Common myeloid progenitor, CD34-positive (primary cell): ENCODE measurements around the gene OTOF.

Source experiments
- CTCF ChIA-PET: fragments of 350-600 bp; sonication (Branson Sonifier 250); formaldehyde crosslinking; loops from one replicate; lab custom pipeline; 2021; ENCODE audit warnings: antibody characterized with exemption; lab: Charles Lee
- POLR2A ChIA-PET: fragments of 350-600 bp; sonication (Branson Sonifier 250); formaldehyde crosslinking; loops from one replicate; lab custom pipeline; 2021; ENCODE audit warnings: antibody characterized with exemption; lab: Charles Lee
- DNase-seq, 3 donors: peaks; one replicate each; pipeline versions ENCODE4 v3.0.0 to v3.0.0-alpha.2; 2013
- H3K27ac ChIP-seq, 2 experiments: 1 replicate in 1 of 2; 2 replicates in 1 of 2; pipeline ENCODE4 v1.7.0; 2013; ENCODE audit warnings: inconsistent platforms in 2 of 2, low read length in 2 of 2, mild to moderate bottlenecking in 2 of 2, low read depth in 1 of 2, moderate library complexity in 1 of 2; ENCODE audit not compliant: severe bottlenecking in 2 of 2, insufficient read depth in 1 of 2, poor library complexity in 1 of 2
- H3K27me3 ChIP-seq, 5 experiments: replicated peaks in 2 of 5; 1 replicate in 3 of 5; 2 replicates in 2 of 5; pipeline versions ENCODE4 v1.6.1 to v1.7.0; 2013; ENCODE audit warnings: low read length in 4 of 5, mild to moderate bottlenecking in 2 of 5, moderate library complexity in 2 of 5, inconsistent platforms in 1 of 5; ENCODE audit not compliant: insufficient read depth in 5 of 5, control insufficient read depth in 4 of 5
- H3K36me3 ChIP-seq, 4 experiments: 1 replicate in 2 of 4; 2 replicates in 2 of 4; pipeline versions ENCODE4 v1.6.1 to v1.7.0; 2013; ENCODE audit warnings: low read length in 3 of 4, control low read depth in 1 of 4, mild to moderate bottlenecking in 1 of 4; ENCODE audit not compliant: control insufficient read depth in 4 of 4, insufficient read depth in 4 of 4
- H3K4me1 ChIP-seq, 4 experiments: 1 replicate in 3 of 4; 2 replicates in 1 of 4; pipeline versions ENCODE4 v1.6.1 to v1.7.1; 2013; ENCODE audit warnings: low read length in 3 of 4, mild to moderate bottlenecking in 3 of 4, control low read depth in 1 of 4, inconsistent platforms in 1 of 4, moderate library complexity in 1 of 4; ENCODE audit not compliant: control insufficient read depth in 4 of 4, insufficient read depth in 4 of 4; ENCODE audit errors: control extremely low read depth in 1 of 4
- H3K4me3 ChIP-seq, 7 experiments: 1 replicate in 4 of 7; 2 replicates in 3 of 7; pipeline versions ENCODE4 v1.5.1 to v1.7.0; 2013; ENCODE audit warnings: mild to moderate bottlenecking in 7 of 7, low read length in 6 of 7, moderate library complexity in 6 of 7, inconsistent platforms in 2 of 7, low read depth in 2 of 7, control low read depth in 1 of 7; ENCODE audit not compliant: insufficient read depth in 4 of 7, control insufficient read depth in 1 of 7; ENCODE audit errors: extremely low read depth in 1 of 7
- H3K9me3 ChIP-seq, 5 experiments: 1 replicate in 4 of 5; 2 replicates in 1 of 5; pipeline versions ENCODE4 v1.6.1 to v1.7.1; 2013; ENCODE audit warnings: low read length in 4 of 5, mild to moderate bottlenecking in 2 of 5, inconsistent platforms in 1 of 5, low read depth in 1 of 5, moderate library complexity in 1 of 5; ENCODE audit not compliant: control insufficient read depth in 4 of 5, insufficient read depth in 2 of 5; ENCODE audit errors: control extremely low read depth in 1 of 5
- WGBS: methylation state at CpG from one replicate; pipeline ENCODE4 v1.1.5; 2013; ENCODE audit not compliant: insufficient coverage; 5-methylcytosine and 5-hydroxymethylcytosine counted together

OTOF gene

GRCh38 chr2:26457695-26458364 lies 20.1 kb downstream of the OTOF start:
- POLR2A ChIA-PET, result no interaction called here
- Histone ChIP-seq H3K27me3 (no peaks in the 10 kb centered on the region), H3K27ac (no peak overlapping the region), H3K4me3 (no peak overlapping the region), H3K9me3 (no peaks in the 10 kb centered on the region), H3K4me1 (peaks cover 0 to 22% (median 9%) of the 10 kb centered on the region in 4 experiments), H3K36me3 (no peaks in the 10 kb centered on the region)
- whole genome bisulfite sequencing, result 95% methylated on average over 12 of the region's 19 CpGs
- CTCF ChIA-PET, result interaction anchor here (1.3 kb wide), 1 partner anchor 10 kb away, joined by 3 read pairs; no protein-coding TSS in a partner anchor
- DNase-seq, result no peak

- CTCF ChIA-PET, result interaction anchor here (1.3 kb wide), 1 partner anchor 10 kb away, joined by 3 read pairs; no protein-coding TSS in a partner anchor
- Histone ChIP-seq H3K36me3 (no peaks in the 10 kb centered on the region), H3K4me1 (peaks cover 0 to 22% (median 9%) of the 10 kb centered on the region in 4 experiments), H3K27ac (no peak overlapping the region), H3K27me3 (no peaks in the 10 kb centered on the region), H3K9me3 (no peaks in the 10 kb centered on the region), H3K4me3 (no peak overlapping the region)
- WGBS, result 98% methylated on average over 7 of the region's 11 CpGs
- POLR2A ChIA-PET, result no interaction called here
- DNase-seq, result no peak
These were observed 20.7 kb downstream of the OTOF start for GRCh38 chr2:26457251-26457666.

- ChIA-PET CTCF (interaction anchor here (1.7 kb wide), 1 partner anchor 15 kb away, joined by 5 read pairs; no protein-coding TSS in a partner anchor), POLR2A (no interaction called here)
- Histone ChIP-seq H3K4me3 (no peak overlapping the region), H3K9me3 (no peaks in the 10 kb centered on the region), H3K27me3 (no peaks in the 10 kb centered on the region), H3K36me3 (no peaks in the 10 kb centered on the region), H3K4me1 (peaks cover 0 to 22% (median 9%) of the 10 kb centered on the region in 4 experiments), H3K27ac (no peak overlapping the region)
- DNase-seq, result no peak
- WGBS, result 88% methylated on average over 6 of the region's 10 CpGs
These were observed 21.3 kb downstream of the OTOF start for GRCh38 chr2:26456440-26457250.

- CTCF ChIA-PET, result interaction anchor here (0.6 to 1.7 kb wide), 3 partner anchors 14 to 45 kb away, joined by 3 to 5 read pairs (median 4); no protein-coding TSS in a partner anchor
- H3K27ac ChIP-seq, result no peak overlapping the region
- 53% methylated on average over 15 of the region's 18 CpGs for WGBS
These were observed 22.1 kb downstream of the OTOF start for GRCh38 chr2:26455670-26456439.

GRCh38 chr2:26455037-26455669 lies 22.8 kb downstream of the OTOF start:
- no peak for DNase-seq
- H3K27me3 ChIP-seq, result no peaks in the 10 kb centered on the region
- H3K4me1 ChIP-seq, result peaks cover 0 to 22% (median 9%) of the 10 kb centered on the region in 4 experiments
- no peaks in the 10 kb centered on the region for H3K9me3 ChIP-seq
- H3K36me3 ChIP-seq, result no peaks in the 10 kb centered on the region
- H3K4me3 ChIP-seq, result no peak overlapping the region
- CTCF ChIA-PET, result interaction anchor here (0.6 to 1.7 kb wide), 4 partner anchors 12 to 46 kb away, joined by 3 to 5 read pairs (median 4); no protein-coding TSS in a partner anchor
- 85% methylated on average over 11 of the region's 11 CpGs for WGBS
- POLR2A ChIA-PET, result no interaction called here
- no peak overlapping the region for H3K27ac ChIP-seq

More at GRCh38 chr2:26455670-26456439, 22.1 kb downstream of the OTOF start:
- POLR2A ChIA-PET, result no interaction called here
- no peaks in the 10 kb centered on the region for H3K9me3 ChIP-seq
- peaks cover 0 to 22% (median 9%) of the 10 kb centered on the region in 4 experiments for H3K4me1 ChIP-seq
- peak in 2 of 3 donors; percentile 44 to 45 for DNase-seq
- peak overlapping the region in 1 of 7 experiments; percentile 1 for H3K4me3 ChIP-seq
- no peaks in the 10 kb centered on the region for H3K27me3 ChIP-seq
- no peaks in the 10 kb centered on the region for H3K36me3 ChIP-seq

GRCh38 chr2:26454561-26455001 lies 23.3 kb downstream of the OTOF start:
- no peak overlapping the region for H3K27ac ChIP-seq
- POLR2A ChIA-PET, result no interaction called here
- no peak overlapping the region for H3K4me3 ChIP-seq
- H3K36me3 ChIP-seq, result no peaks in the 10 kb centered on the region
- no peak for DNase-seq
- H3K4me1 ChIP-seq, result peaks cover 0 to 22% (median 9%) of the 10 kb centered on the region in 4 experiments
- 98% methylated on average over 7 of the region's 10 CpGs for WGBS
- CTCF ChIA-PET, result interaction anchor here (0.5 to 1.6 kb wide), 4 partner anchors 11 to 329 kb away, joined by 3 to 4 read pairs (median 3); no protein-coding TSS in a partner anchor
- no peaks in the 10 kb centered on the region for H3K9me3 ChIP-seq
- H3K27me3 ChIP-seq, result no peaks in the 10 kb centered on the region
